Ovary (tissue), 3 donors: ENCODE data around the gene CSNK1G3.

Source experiments
- CTCF ChIP-seq, 3 donors: fragments of 450-650 bp in 2 of 3; fragments of 200-600 bp in 1 of 3; IDR thresholded peaks; one replicate each; pipeline versions ENCODE4 v1.5.1 to v1.8.0; 2016 to 2022; ENCODE audit warnings: antibody characterized with exemption in 3 of 3, mild to moderate bottlenecking in 1 of 3
- EP300 ChIP-seq: sonication (generic); formaldehyde crosslinking; IDR thresholded peaks from one replicate; pipeline ENCODE4 v1.6.1; 2017; ENCODE audit warnings: antibody characterized with exemption
- POLR2A ChIP-seq: fragments of 450-650 bp; IDR thresholded peaks from one replicate; pipeline ENCODE4 v1.6.1; 2017; ENCODE audit warnings: antibody characterized with exemption, mild to moderate bottlenecking, moderate library complexity
- donor health status: DM: no; HTN: no; CAD: no.

- TF ChIP-seq POLR2A = no peak
- no peak for TF ChIP-seq EP300
- TF ChIP-seq CTCF (IDR thresholded peaks at IDR 0.05) = no peak
Measured at GRCh38 chr5:123520677-123521247, 8.8 kb downstream of the CSNK1G3 start.
